Activated CD8-positive, alpha-beta memory T cell treated with anti-CD3 and anti-CD28 coated beads, Interleukin-2, amount 10 ng/mL, durations not matched to agents 7 days and 5 days (primary cell): Measurements from ENCODE around the gene CDIP1. TPM values are rescaled to one million over a fixed set of nuclear protein-coding genes. Genes with fewer than 3 reads are reported as not detected.
A peak's percentile ranks its signal among the peaks of the same experiment; 100 is the strongest.

Source experiments
- ATAC-seq: fragments of 150-1000 bp; cut with Tn5 transposase; one replicate; pipeline ENCODE4 v1.10.0; 2021; ENCODE audit warnings: moderate library complexity
- CTCF ChIA-PET: fragments of 350-600 bp; sonication (Branson Sonifier 250); formaldehyde crosslinking; loops from one replicate; lab custom pipeline; 2021; ENCODE audit warnings: antibody characterized with exemption; lab: Charles Lee
- DNase-seq: peaks from one replicate; pipeline ENCODE4 v3.0.0-alpha.2; 2020
- H3K27ac Mint-ChIP-seq: one replicate; pipeline ENCODE4 v1.8.0; 2021; ENCODE audit warnings: mild to moderate bottlenecking, mixed read lengths
- H3K27me3 Mint-ChIP-seq: one replicate; pipeline ENCODE4 v1.8.0; 2021; ENCODE audit warnings: mixed read lengths
- H3K36me3 Mint-ChIP-seq: one replicate; pipeline ENCODE4 v1.8.0; 2021; ENCODE audit warnings: mild to moderate bottlenecking, mixed read lengths
- H3K4me1 Mint-ChIP-seq: one replicate; pipeline ENCODE4 v1.8.0; 2021; ENCODE audit warnings: mixed read lengths
- H3K4me3 Mint-ChIP-seq: one replicate; pipeline ENCODE4 v1.8.0; 2021; ENCODE audit warnings: mild to moderate bottlenecking, moderate library complexity, mixed read lengths
- H3K9me3 Mint-ChIP-seq: one replicate; pipeline ENCODE4 v1.8.0; 2022; ENCODE audit warnings: low read depth, mixed read lengths
- total RNA-seq, 2 experiments: library from RNA; stranded (reverse); gene quantifications; one replicate each; pipeline ENCODE4 v1.2.3, GENCODE V29; 2021

The CDIP1 gene
- total RNA-seq, 2 experiments from 2014 or later = 45.2 to 57.3 TPM

- Mint-ChIP-seq H3K4me3 (no peak overlapping the region), H3K27ac (no peak overlapping the region), H3K4me1 (peaks cover 44% of the 10 kb centered on the region), H3K27me3 (no peaks in the 10 kb centered on the region), H3K36me3 (peaks cover 33% of the 10 kb centered on the region), H3K9me3 (no peaks in the 10 kb centered on the region)
- CTCF ChIA-PET = no interaction called here
- DNase-seq = no peak
- no peak for ATAC-seq
Observed at GRCh38 chr16:4468972-4469371, 69.6 kb downstream of the CDIP1 start.

GRCh38 chr16:4467916-4468315 lies 70.7 kb downstream of the CDIP1 start:
- ATAC-seq (no peak), DNase-seq (no peak)
- Mint-ChIP-seq H3K4me1 (peaks cover 36% of the 10 kb centered on the region), H3K27me3 (no peaks in the 10 kb centered on the region), H3K27ac (no peak overlapping the region), H3K9me3 (no peaks in the 10 kb centered on the region), H3K36me3 (peaks cover 36% of the 10 kb centered on the region), H3K4me3 (no peak overlapping the region)
- CTCF ChIA-PET = interaction anchor here (2.8 kb wide), 1 partner anchor 8 kb away, joined by 22 read pairs; the partner anchor contains the start of genes HMOX2 and NMRAL1

- H3K36me3 Mint-ChIP-seq = peaks cover 31% of the 10 kb centered on the region
- no peaks in the 10 kb centered on the region for H3K27me3 Mint-ChIP-seq
Observed at GRCh38 chr16:4465977-4466779, 72.4 kb downstream of the CDIP1 start.

GRCh38 chr16:4463522-4464163 lies 74.9 kb downstream of the CDIP1 start:
- no peak for DNase-seq
- Mint-ChIP-seq H3K9me3 (no peaks in the 10 kb centered on the region), H3K4me3 (no peak overlapping the region), H3K27ac (peak overlapping the region; percentile 64), H3K27me3 (no peaks in the 10 kb centered on the region), H3K36me3 (peaks cover 32% of the 10 kb centered on the region), H3K4me1 (peaks cover 42% of the 10 kb centered on the region)
- CTCF ChIA-PET = interaction anchor here (1.6 kb wide), 1 partner anchor 12 kb away, joined by 4 read pairs; the partner anchor contains the start of gene HMOX2
- ATAC-seq = no peak

More at GRCh38 chr16:4465977-4466779, 72.4 kb downstream of the CDIP1 start:
- Mint-ChIP-seq H3K27ac (peak overlapping the region; percentile 91), H3K4me1 (peaks cover 29% of the 10 kb centered on the region), H3K4me3 (peak overlapping the region; percentile 27), H3K9me3 (no peaks in the 10 kb centered on the region)
- CTCF ChIA-PET = interaction anchor here (0.6 to 2.8 kb wide), 9 partner anchors 10 to 191 kb away, joined by 3 to 22 read pairs (median 3); partner anchors contain the start of genes HMOX2, MGRN1 and NMRAL1
- DNase-seq = peak; percentile 94
- peak; percentile 98 for ATAC-seq

GRCh38 chr16:4461250-4462085 lies 77.1 kb downstream of the CDIP1 start:
- H3K36me3 Mint-ChIP-seq = peaks cover 30% of the 10 kb centered on the region
- CTCF ChIA-PET = interaction anchor here (0.7 to 1.6 kb wide), 4 partner anchors 15 to 245 kb away, joined by 3 to 4 read pairs (median 3); partner anchors contain the start of gene HMOX2
- no peak for DNase-seq
- ATAC-seq = no peak
- H3K4me1 Mint-ChIP-seq = peaks cover 33% of the 10 kb centered on the region
- H3K27ac Mint-ChIP-seq = no peak overlapping the region
- no peaks in the 10 kb centered on the region for H3K9me3 Mint-ChIP-seq
- no peaks in the 10 kb centered on the region for H3K27me3 Mint-ChIP-seq
- H3K4me3 Mint-ChIP-seq = no peak overlapping the region

- Mint-ChIP-seq H3K27me3 (no peaks in the 10 kb centered on the region), H3K4me1 (peaks cover 27% of the 10 kb centered on the region), H3K27ac (no peak overlapping the region), H3K4me3 (no peak overlapping the region), H3K9me3 (no peaks in the 10 kb centered on the region), H3K36me3 (peaks cover 28% of the 10 kb centered on the region)
- CTCF ChIA-PET = interaction anchor here (0.7 to 1.1 kb wide), 3 partner anchors 24 to 245 kb away, joined by 3 read pairs; no protein-coding TSS in a partner anchor
- ATAC-seq (no peak), DNase-seq (no peak)
Observed at GRCh38 chr16:4460936-4461249, 77.7 kb downstream of the CDIP1 start.

Other genes starting within 250 kb of the CDIP1 start
- gene GLIS2, start 222.7 kb downstream of the CDIP1 start, total RNA-seq = under 1 TPM; 0.55 to 0.63 TPM
- 10 to 100 TPM; 47.5 to 49.4 TPM for gene PAM16, start 187.5 kb downstream of the CDIP1 start, total RNA-seq
- not detected for gene VASN, start 166.9 kb downstream of the CDIP1 start, total RNA-seq
- gene CORO7, start 122.2 kb downstream of the CDIP1 start, total RNA-seq = 100 to 1,000 TPM; 142 to 246 TPM
- gene DNAJA3, start 112.9 kb downstream of the CDIP1 start, total RNA-seq = 10 to 100 TPM; 64.0 to 68.7 TPM
- gene NMRAL1, start 64.1 kb downstream of the CDIP1 start, total RNA-seq = 10 to 100 TPM; 52.5 to 72.5 TPM
- 100 to 1,000 TPM in 1 of 2 experiments, 10 to 100 TPM in 1; 96.5 to 103 TPM for gene HMOX2, start 62.4 kb downstream of the CDIP1 start, total RNA-seq
- gene C16orf96, start 17.6 kb upstream of the CDIP1 start, total RNA-seq = under 1 TPM in 1 of 2 experiments, not detected in 1; 0.14 TPM
- gene UBALD1, start 76.1 kb upstream of the CDIP1 start, total RNA-seq = 10 to 100 TPM; 20.2 to 27.7 TPM
- gene MGRN1, start 86.1 kb upstream of the CDIP1 start, total RNA-seq = 10 to 100 TPM; 76.9 to 92.1 TPM
- gene NUDT16L1, start 154.8 kb upstream of the CDIP1 start, total RNA-seq = 10 to 100 TPM; 31.6 to 35.6 TPM
- gene ANKS3, start 195.5 kb upstream of the CDIP1 start, total RNA-seq = 10 to 100 TPM; 16.2 to 17.1 TPM
- gene DNAAF8, start 195.8 kb upstream of the CDIP1 start, total RNA-seq = under 1 TPM in 1 of 2 experiments, not detected in 1; 0.30 TPM
- 10 to 100 TPM; 10.4 to 12.2 TPM for gene ZNF500, start 228.4 kb upstream of the CDIP1 start, total RNA-seq
- not detected for gene SEPTIN12, start 249.6 kb upstream of the CDIP1 start, total RNA-seq